Suprapubic skin (tissue), 4 donors: ENCODE measurements around the gene PDE4D.

Source experiments
- CTCF ChIP-seq, 2 donors: fragments of 200-600 bp in 1 of 2; fragments of 450-650 bp in 1 of 2; sonication (generic) in 1 of 2; IDR thresholded peaks; one replicate each; pipeline ENCODE4 v1.5.1; 2016 to 2019; ENCODE audit warnings: antibody characterized with exemption in 2 of 2, mild to moderate bottlenecking in 1 of 2, moderate library complexity in 1 of 2
- EP300 ChIP-seq: sonication (generic); formaldehyde crosslinking; IDR thresholded peaks from one replicate; pipeline ENCODE4 v1.6.1; 2017; ENCODE audit warnings: antibody characterized with exemption
- POLR2A ChIP-seq, 2 donors: fragments of 450-650 bp; IDR thresholded peaks; one replicate each; pipeline ENCODE4 v1.6.1; 2017; ENCODE audit warnings: antibody characterized with exemption in 2 of 2, mild to moderate bottlenecking in 2 of 2, moderate library complexity in 2 of 2
- POLR2AphosphoS5 ChIP-seq, 3 donors: sonication (generic); formaldehyde crosslinking; IDR thresholded peaks; one replicate each; pipeline ENCODE4 v1.6.1; 2017; ENCODE audit warnings: antibody characterized with exemption in 3 of 3

- no peak for TF ChIP-seq CTCF (IDR thresholded peaks at IDR 0.05)
- TF ChIP-seq POLR2AphosphoS5 (IDR thresholded peaks at IDR 0.05), result no peak
- no peak for TF ChIP-seq EP300
- TF ChIP-seq POLR2A (IDR thresholded peaks at IDR 0.05), result no peak
Observed at GRCh38 chr5:59061377-59061776, 832.1 kb downstream of the PDE4D start.
